GM06990 (cell line): Measurements from ENCODE around the gene ZNF792.
"Not testable (repeated sequence)": the region's sequence is repeated elsewhere in the genome, so short reads cannot be mapped to it uniquely, and the experiment has no call there.

Experiments
- DNase-seq: peaks from one replicate; pipeline ENCODE4 v3.0.0-alpha.2; 2011; ENCODE audit not compliant: insufficient read length; ENCODE audit errors: extremely low read depth
- H3K27me3 ChIP-seq: replicated peaks from 2 replicates; pipeline ENCODE4 v1.6.0; 2011; ENCODE audit warnings: low read length; ENCODE audit not compliant: control insufficient read depth, insufficient read depth
- H3K36me3 ChIP-seq: 2 replicates; pipeline ENCODE4 v1.5.1; 2011; ENCODE audit warnings: low read length; ENCODE audit not compliant: control insufficient read depth, insufficient read depth
- H3K4me3 ChIP-seq: replicated peaks from 2 replicates; pipeline ENCODE4 v1.5.1; 2011; ENCODE audit warnings: low read depth, mild to moderate bottlenecking, control low read depth, low read length
- CTCF ChIP-seq: IDR thresholded peaks from 2 replicates; pipeline ENCODE4 v1.5.1; 2011; ENCODE audit warnings: low read length, control low read depth, mild to moderate bottlenecking, inconsistent platforms; ENCODE audit not compliant: insufficient read depth, poor library complexity, severe bottlenecking

The ZNF792 gene

GRCh38 chr19:34926361-34926684 lies 37.7 kb downstream of the ZNF792 start:
- no peaks in the 10 kb centered on the region for H3K36me3 ChIP-seq
- H3K4me3 ChIP-seq: no peak overlapping the region
- no peak for TF ChIP-seq CTCF
- no peaks in the 10 kb centered on the region for H3K27me3 ChIP-seq
- no peak for DNase-seq

- Histone ChIP-seq H3K4me3 (no peak overlapping the region), H3K36me3 (no peaks in the 10 kb centered on the region), H3K27me3 (no peaks in the 10 kb centered on the region)
- DNase-seq: no peak
- TF ChIP-seq CTCF: no peak
Measured at GRCh38 chr19:34925278-34925855, 38.7 kb downstream of the ZNF792 start.

- DNase-seq, H3K27me3 ChIP-seq, H3K36me3 ChIP-seq, H3K4me3 ChIP-seq: not testable (repeated sequence)
Measured at GRCh38 chr19:34920090-34920786, 43.8 kb downstream of the ZNF792 start.

- no peaks in the 10 kb centered on the region for H3K36me3 ChIP-seq
- DNase-seq: no peak
- H3K4me3 ChIP-seq: no peak overlapping the region
- no peak for TF ChIP-seq CTCF
- H3K27me3 ChIP-seq: no peaks in the 10 kb centered on the region
Measured at GRCh38 chr19:34918190-34918589, 45.8 kb downstream of the ZNF792 start.

GRCh38 chr19:34917144-34917543 lies 46.9 kb downstream of the ZNF792 start:
- not testable (repeated sequence) for H3K4me3 ChIP-seq, H3K36me3 ChIP-seq, H3K27me3 ChIP-seq, DNase-seq

- DNase-seq: no peak
- TF ChIP-seq CTCF: no peak
Measured at GRCh38 chr19:34910770-34911169, 53.3 kb downstream of the ZNF792 start.

More at GRCh38 chr19:34910770-34911169, 53.3 kb downstream of the ZNF792 start:
- H3K36me3 ChIP-seq: no peaks in the 10 kb centered on the region
- no peak overlapping the region for H3K4me3 ChIP-seq
- no peaks in the 10 kb centered on the region for H3K27me3 ChIP-seq
